ENCODE data around the gene KBTBD4.

KBTBD4 gene

GRCh38 chr11:47603295-47603694, 24.5 kb upstream of the KBTBD4 start:
- H3K9ac ChIP-seq (ENCODE audit: low read length), result no peak overlapping the region
- no peak overlapping the region for H2AFZ ChIP-seq (ENCODE audit: low read length)
- H3K27ac ChIP-seq (ENCODE audit: low read depth, low read length, poor library complexity, severe bottlenecking), result no peak overlapping the region
- H3K4me2 ChIP-seq (ENCODE audit: low read length), result no peak overlapping the region
- H4K20me1 ChIP-seq (ENCODE audit: insufficient read depth, low read length), result no peaks in the 10 kb centered on the region
- no peaks in the 10 kb centered on the region for H3F3A ChIP-seq (ENCODE audit: insufficient read depth, low read length)
- no peaks in the 10 kb centered on the region for H3K4me1 ChIP-seq (ENCODE audit: insufficient read depth, low read length, severe bottlenecking)
- TF ChIP-seq EZH2 (IDR thresholded peaks at IDR 0.05; ENCODE audit: borderline replicate concordance, low read length), result no peak
- TF ChIP-seq CTCF (IDR thresholded peaks at IDR 0.05; ENCODE audit: low read length), result no peak
- H3K79me2 ChIP-seq (ENCODE audit: insufficient read depth, low read length), result no peaks in the 10 kb centered on the region
- no peaks in the 10 kb centered on the region for H3K36me3 ChIP-seq (ENCODE audit: insufficient read depth, low read length)
- H3K9me3 ChIP-seq (ENCODE audit: low read length), result no peaks in the 10 kb centered on the region
- H3K9me2 ChIP-seq (ENCODE audit: low read depth, low read length), result no peaks in the 10 kb centered on the region
- no peak overlapping the region for H3K4me3 ChIP-seq (ENCODE audit: low read depth, low read length, poor library complexity, severe bottlenecking)
- H3K27me3 ChIP-seq (ENCODE audit: insufficient read depth, low read length), result peaks cover 5% of the 10 kb centered on the region; the same call in 1 of the 2 replicates

DNA sequence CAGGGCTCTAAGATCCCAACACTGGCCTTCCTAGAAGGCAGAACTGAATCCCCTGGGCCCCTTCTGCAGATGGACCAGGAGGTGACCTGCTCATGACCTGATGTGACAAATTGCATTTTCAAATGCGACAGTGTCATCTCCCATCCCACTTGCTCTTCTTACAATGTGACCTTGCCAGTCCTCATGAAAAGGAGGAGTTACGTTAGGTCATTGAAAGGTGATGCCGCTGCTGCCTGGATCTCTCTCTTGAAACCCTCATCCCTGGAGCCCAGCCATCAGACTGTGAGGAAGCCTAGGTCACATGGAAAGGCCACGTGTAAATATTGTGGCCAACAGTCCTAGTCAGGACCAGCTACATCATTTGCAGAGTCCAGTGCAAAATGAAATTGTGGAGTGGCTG, 21.1 kb upstream of the KBTBD4 start:
- Histone ChIP-seq H3K4me3 (ENCODE audit: low read depth, low read length, poor library complexity, severe bottlenecking) (no peak overlapping the region), H3K27me3 (ENCODE audit: insufficient read depth, low read length) (peaks cover 5% of the 10 kb centered on the region; the same call in 1 of the 2 replicates), H3K27ac (ENCODE audit: low read depth, low read length, poor library complexity, severe bottlenecking) (no peak overlapping the region), H3K4me1 (ENCODE audit: insufficient read depth, low read length, severe bottlenecking) (no peaks in the 10 kb centered on the region), H3K9me3 (ENCODE audit: low read length) (no peaks in the 10 kb centered on the region), H3F3A (ENCODE audit: insufficient read depth, low read length) (no peaks in the 10 kb centered on the region), H3K4me2 (ENCODE audit: low read length) (no peak overlapping the region), H3K9ac (ENCODE audit: low read length) (no peak overlapping the region), H3K36me3 (ENCODE audit: insufficient read depth, low read length) (no peaks in the 10 kb centered on the region), H2AFZ (ENCODE audit: low read length) (no peak overlapping the region), H3K79me2 (ENCODE audit: insufficient read depth, low read length) (no peaks in the 10 kb centered on the region), H4K20me1 (ENCODE audit: insufficient read depth, low read length) (no peaks in the 10 kb centered on the region), H3K9me2 (ENCODE audit: low read depth, low read length) (no peaks in the 10 kb centered on the region)
- TF ChIP-seq EZH2 (IDR thresholded peaks at IDR 0.05; ENCODE audit: borderline replicate concordance, low read length), result no peak
- TF ChIP-seq CTCF (IDR thresholded peaks at IDR 0.05; ENCODE audit: low read length), result no peak

DNA sequence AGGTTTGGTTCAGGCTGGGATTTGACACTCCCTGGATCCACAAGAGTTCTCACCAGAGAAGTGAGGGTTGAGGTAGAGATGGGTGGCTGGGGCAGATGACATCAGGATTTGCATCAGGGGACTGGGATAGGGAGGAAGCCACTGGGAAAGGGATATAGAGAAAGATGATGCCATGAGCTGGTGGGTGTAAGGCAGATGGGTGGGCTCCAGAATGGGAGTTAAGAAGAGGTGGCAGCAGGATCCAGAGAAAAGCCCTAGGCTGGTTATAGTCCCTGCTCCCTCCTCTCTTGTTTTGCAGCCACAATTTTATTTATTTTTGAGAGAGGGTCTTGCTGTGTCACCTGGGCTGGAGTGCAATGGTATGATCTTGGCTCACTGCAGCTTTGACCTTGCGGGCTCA, 17.2 kb upstream of the KBTBD4 start:
- H3K27me3 ChIP-seq (ENCODE audit: insufficient read depth, low read length), result peaks cover 4% of the 10 kb centered on the region; the same call in 1 of the 2 replicates
- H3K36me3 ChIP-seq (ENCODE audit: insufficient read depth, low read length), result no peaks in the 10 kb centered on the region
- H3K4me3 ChIP-seq (ENCODE audit: low read depth, low read length, poor library complexity, severe bottlenecking), result no peak overlapping the region
- H4K20me1 ChIP-seq (ENCODE audit: insufficient read depth, low read length), result no peaks in the 10 kb centered on the region
- H3K27ac ChIP-seq (ENCODE audit: low read depth, low read length, poor library complexity, severe bottlenecking), result no peak overlapping the region
- no peak overlapping the region for H2AFZ ChIP-seq (ENCODE audit: low read length)
- no peak overlapping the region for H3K9ac ChIP-seq (ENCODE audit: low read length)
- no peaks in the 10 kb centered on the region for H3K9me2 ChIP-seq (ENCODE audit: low read depth, low read length)
- TF ChIP-seq CTCF (IDR thresholded peaks at IDR 0.05; ENCODE audit: low read length), result no peak
- TF ChIP-seq EZH2 (IDR thresholded peaks at IDR 0.05; ENCODE audit: borderline replicate concordance, low read length), result no peak
- H3K4me1 ChIP-seq (ENCODE audit: insufficient read depth, low read length, severe bottlenecking), result no peaks in the 10 kb centered on the region
- H3K79me2 ChIP-seq (ENCODE audit: insufficient read depth, low read length), result no peaks in the 10 kb centered on the region
- no peak overlapping the region for H3K4me2 ChIP-seq (ENCODE audit: low read length)
- no peaks in the 10 kb centered on the region for H3F3A ChIP-seq (ENCODE audit: insufficient read depth, low read length)
- H3K9me3 ChIP-seq (ENCODE audit: low read length), result no peaks in the 10 kb centered on the region

Measured in OCI-LY1 (cell line).